Sigmoid colon (tissue), 7 donors: ENCODE results near the gene LSR. TPM values are rescaled to one million over a fixed set of nuclear protein-coding genes. Genes with fewer than 3 reads are reported as not detected.

Experiments
- DNase-seq: peaks from one replicate; pipeline ENCODE4 v3.0.0-alpha.2; 2019
- H3K27ac ChIP-seq, 4 donors: fragments of 200-600 bp; sonication (generic); one replicate each; pipeline ENCODE4 v1.5.1; 2016 to 2019; ENCODE audit warnings: mild to moderate bottlenecking in 1 of 4
- H3K27me3 ChIP-seq, 3 donors: fragments of 200-600 bp; sonication (generic); one replicate each; pipeline ENCODE4 v1.5.1; 2019; ENCODE audit warnings: mild to moderate bottlenecking in 1 of 3
- H3K36me3 ChIP-seq, 4 donors: fragments of 200-600 bp; sonication (generic); one replicate each; pipeline ENCODE4 v1.5.1; 2016 to 2019
- H3K4me1 ChIP-seq, 4 donors: fragments of 200-600 bp; sonication (generic); one replicate each; pipeline ENCODE4 v1.5.1; 2017 to 2019
- H3K4me3 ChIP-seq, 4 donors: fragments of 200-600 bp; sonication (generic); one replicate each; pipeline ENCODE4 v1.5.1; 2017 to 2019; ENCODE audit warnings: mild to moderate bottlenecking in 2 of 4, moderate library complexity in 1 of 4
- H3K9me3 ChIP-seq, 4 donors: fragments of 200-600 bp in 3 of 4; sonication (generic) in 3 of 4; one replicate each; pipeline versions ENCODE4 v1.5.1 to v1.6.1; 2013 to 2019
- EP300 ChIP-seq, 4 donors: sonication (generic); formaldehyde crosslinking; IDR thresholded peaks; one replicate each; pipeline ENCODE4 v1.6.1; 2017; ENCODE audit warnings: antibody characterized with exemption in 4 of 4
- POLR2A ChIP-seq, 2 donors: fragments of 450-650 bp; IDR thresholded peaks; one replicate each; pipeline ENCODE4 v1.6.1; 2016; ENCODE audit warnings: antibody characterized with exemption in 2 of 2, mild to moderate bottlenecking in 2 of 2, moderate library complexity in 2 of 2
- POLR2AphosphoS5 ChIP-seq, 4 donors: sonication (generic); formaldehyde crosslinking; IDR thresholded peaks; one replicate each; pipeline ENCODE4 v1.6.1; 2017; ENCODE audit warnings: antibody characterized with exemption in 4 of 4
- WGBS, 2 donors: extraction: QIAGEN DNeasy Blood & Tissue Kit; methylation state at CpG; one replicate each; pipeline ENCODE4 v1.1.7; 2013; 5-methylcytosine and 5-hydroxymethylcytosine counted together
- intact Hi-C: fragments of 100-400 bp; cut with DNase I; formaldehyde crosslinking; loops from one replicate; pipeline ENCODE4 v1.15.1; 2023
- polyA plus RNA-seq, 3 donors: library from polyadenylated mRNA; stranded (reverse); fragments of 200-250 nt; gene quantifications; one replicate each; pipeline ENCODE4 v1.2.3, GENCODE V29; 2013
- total RNA-seq, 4 donors: library from RNA; depleted of rRNA; stranded (reverse); fragments of >200 nt; gene quantifications; one replicate each; pipeline ENCODE4 v1.1.0, GENCODE V29; 2016
- TF ChIP-seq, protein P1 (sequence below), 4 experiments: fragments of 450-650 bp in 3 of 4; fragments of 200-600 bp in 1 of 4; IDR thresholded peaks; one replicate each; pipeline ENCODE4 v1.5.1; 2016 to 2019; ENCODE audit warnings: antibody characterized with exemption in 4 of 4, mild to moderate bottlenecking in 3 of 4, moderate library complexity in 2 of 4
- donor health status: healthy with polysubstance abuse.
- donor health status: Bipolar disorder and iron deficiency.
- donor health status: healthy.

The LSR gene
- total and polyA plus RNA-seq, 7 donors, result 0.68 to 218 (median 3.6) TPM

- H3K4me3 ChIP-seq, result no peak overlapping the region
- intact Hi-C loops, result no loop called here
- peaks cover 17 to 86% (median 38%) of the 10 kb centered on the region in 3 donors for H3K27me3 ChIP-seq
- no peak for TF ChIP-seq POLR2A (IDR thresholded peaks at IDR 0.05)
- TF ChIP-seq, protein P1, sequence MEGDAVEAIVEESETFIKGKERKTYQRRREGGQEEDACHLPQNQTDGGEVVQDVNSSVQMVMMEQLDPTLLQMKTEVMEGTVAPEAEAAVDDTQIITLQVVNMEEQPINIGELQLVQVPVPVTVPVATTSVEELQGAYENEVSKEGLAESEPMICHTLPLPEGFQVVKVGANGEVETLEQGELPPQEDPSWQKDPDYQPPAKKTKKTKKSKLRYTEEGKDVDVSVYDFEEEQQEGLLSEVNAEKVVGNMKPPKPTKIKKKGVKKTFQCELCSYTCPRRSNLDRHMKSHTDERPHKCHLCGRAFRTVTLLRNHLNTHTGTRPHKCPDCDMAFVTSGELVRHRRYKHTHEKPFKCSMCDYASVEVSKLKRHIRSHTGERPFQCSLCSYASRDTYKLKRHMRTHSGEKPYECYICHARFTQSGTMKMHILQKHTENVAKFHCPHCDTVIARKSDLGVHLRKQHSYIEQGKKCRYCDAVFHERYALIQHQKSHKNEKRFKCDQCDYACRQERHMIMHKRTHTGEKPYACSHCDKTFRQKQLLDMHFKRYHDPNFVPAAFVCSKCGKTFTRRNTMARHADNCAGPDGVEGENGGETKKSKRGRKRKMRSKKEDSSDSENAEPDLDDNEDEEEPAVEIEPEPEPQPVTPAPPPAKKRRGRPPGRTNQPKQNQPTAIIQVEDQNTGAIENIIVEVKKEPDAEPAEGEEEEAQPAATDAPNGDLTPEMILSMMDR (IDR thresholded peaks at IDR 0.05), result no peak
- TF ChIP-seq EP300 (IDR thresholded peaks at IDR 0.05), result no peak
- no peak for TF ChIP-seq POLR2AphosphoS5 (IDR thresholded peaks at IDR 0.05)
- DNase-seq, result no peak
- H3K4me1 ChIP-seq, result peaks cover 0 to 18% (median 7%) of the 10 kb centered on the region in 4 donors
- WGBS, 2 donors, result 78 to 88% methylated on average over 4 of the region's 4 CpGs
- no peaks in the 10 kb centered on the region for H3K36me3 ChIP-seq
- H3K27ac ChIP-seq, result no peak overlapping the region
- H3K9me3 ChIP-seq, result no peaks in the 10 kb centered on the region
Observed at GRCh38 chr19:35246466-35247092, 2.2 kb upstream of the LSR start.

GRCh38 chr19:35247526-35248309 is 1.1 kb upstream of the LSR start:
- 1 to 3% methylated on average over 42 of the region's 42 CpGs for WGBS, 2 donors

DNA sequence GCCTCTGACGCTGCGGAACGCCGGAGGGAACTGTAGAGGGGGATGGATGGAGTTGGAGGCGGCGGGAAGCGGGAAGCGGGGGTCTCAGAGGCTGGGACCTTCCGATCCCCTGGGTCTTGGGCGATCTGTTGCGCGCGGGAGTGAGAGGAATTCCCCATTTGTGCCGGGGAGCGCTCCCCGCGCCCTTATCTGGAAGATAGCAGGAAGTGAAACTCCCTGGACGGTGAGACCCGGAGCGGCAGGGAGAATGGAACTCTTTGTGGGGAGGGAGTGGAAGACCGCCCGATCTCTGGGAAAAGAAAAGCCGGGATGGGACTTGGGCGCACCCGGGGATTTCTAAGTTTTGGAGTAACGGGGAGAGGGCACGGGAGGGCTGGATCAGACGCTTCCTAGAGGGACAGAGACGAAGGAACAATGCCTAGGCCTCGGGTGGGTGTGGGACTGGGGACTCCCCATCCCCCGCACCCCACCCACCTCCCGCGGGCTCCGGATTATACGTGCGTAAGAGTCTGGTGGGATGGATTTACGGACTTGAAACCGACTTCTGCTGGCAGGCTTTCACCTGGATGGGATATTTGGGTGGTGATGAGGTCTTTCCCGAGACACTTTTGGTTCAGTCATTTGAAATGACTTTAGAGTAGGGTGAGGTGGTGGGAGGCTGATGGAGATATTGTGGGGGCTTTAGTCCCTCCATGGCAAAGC is 495 bp downstream of the LSR start:
- Histone ChIP-seq H3K4me1 (peaks cover 0 to 18% (median 7%) of the 10 kb centered on the region in 4 donors), H3K27me3 (peaks cover 17 to 82% (median 38%) of the 10 kb centered on the region in 3 donors), H3K36me3 (no peaks in the 10 kb centered on the region), H3K4me3 (peak overlapping the region; percentile 6 to 39 (median 37)), H3K9me3 (no peaks in the 10 kb centered on the region), H3K27ac (peak overlapping the region in 2 of 4 donors; percentile 34 to 66)
- intact Hi-C loops, result no loop called here
- TF ChIP-seq EP300 (IDR thresholded peaks at IDR 0.05) (no peak), POLR2AphosphoS5 (IDR thresholded peaks at IDR 0.05) (no peak), POLR2A (IDR thresholded peaks at IDR 0.05) (no peak)
- TF ChIP-seq, protein P1 (IDR thresholded peaks at IDR 0.05), result no peak
- DNase-seq, result peak; percentile 43
- WGBS, 2 donors, result 3 to 10% methylated on average over 39 of the region's 39 CpGs

More at GRCh38 chr19:35247526-35248309, 1.1 kb upstream of the LSR start:
- intact Hi-C loops, result no loop called here
- H3K36me3 ChIP-seq, result no peaks in the 10 kb centered on the region
- peaks cover 0 to 18% (median 7%) of the 10 kb centered on the region in 4 donors for H3K4me1 ChIP-seq
- peak overlapping the region in 3 of 4 donors; percentile 36 to 39 (median 38) for H3K4me3 ChIP-seq
- peak overlapping the region in 3 of 4 donors; percentile 1 to 68 (median 66) for H3K27ac ChIP-seq
- no peak for DNase-seq
- peaks cover 17 to 79% (median 38%) of the 10 kb centered on the region in 3 donors for H3K27me3 ChIP-seq
- H3K9me3 ChIP-seq, result no peaks in the 10 kb centered on the region
- TF ChIP-seq POLR2AphosphoS5 (IDR thresholded peaks at IDR 0.05) (peak in 1 of 4 donors; percentile 23), POLR2A (IDR thresholded peaks at IDR 0.05) (no peak), EP300 (IDR thresholded peaks at IDR 0.05) (no peak)
- TF ChIP-seq, protein P1 (IDR thresholded peaks at IDR 0.05), result peak in 1 of 4 experiments; percentile 23

DNA sequence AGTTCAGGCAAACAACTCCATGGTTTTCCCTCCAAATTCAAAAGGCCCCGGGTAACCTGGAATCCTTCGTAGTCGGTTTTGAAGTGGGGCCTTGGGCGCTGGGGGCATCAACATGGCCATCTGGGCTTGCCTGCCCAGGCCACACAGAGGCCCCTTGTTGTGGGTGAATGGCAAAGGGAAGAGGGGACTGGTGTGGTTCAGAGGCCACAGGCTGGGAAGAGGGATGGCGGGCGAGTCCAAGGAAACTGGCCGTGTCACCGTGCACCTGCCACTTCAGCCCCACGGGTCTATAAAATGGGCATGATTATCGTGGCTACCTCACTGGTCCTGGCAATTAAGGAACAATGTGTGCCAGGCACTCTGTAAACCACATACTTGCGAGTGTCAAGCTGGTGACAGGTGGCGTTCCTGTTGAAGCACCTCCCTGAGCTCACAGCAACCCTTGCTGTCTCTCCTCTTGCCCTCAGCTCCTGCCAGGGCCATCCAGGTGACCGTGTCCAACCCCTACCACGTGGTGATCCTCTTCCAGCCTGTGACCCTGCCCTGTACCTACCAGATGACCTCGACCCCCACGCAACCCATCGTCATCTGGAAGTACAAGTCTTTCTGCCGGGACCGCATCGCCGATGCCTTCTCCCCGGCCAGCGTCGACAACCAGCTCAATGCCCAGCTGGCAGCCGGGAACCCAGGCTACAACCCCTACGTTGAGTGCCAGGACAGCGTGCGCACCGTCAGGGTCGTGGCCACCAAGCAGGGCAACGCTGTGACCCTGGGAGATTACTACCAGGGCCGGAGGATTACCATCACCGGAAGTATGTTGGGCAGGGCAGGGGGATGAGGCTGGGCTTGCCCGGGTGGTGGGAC is 1.3 kb downstream of the LSR start:
- H3K27ac ChIP-seq, result no peak overlapping the region
- intact Hi-C loops, result no loop called here
- H3K4me1 ChIP-seq, result peaks cover 0 to 18% (median 7%) of the 10 kb centered on the region in 4 donors
- H3K4me3 ChIP-seq, result peak overlapping the region in 1 of 4 donors; percentile 36
- no peak for TF ChIP-seq POLR2AphosphoS5 (IDR thresholded peaks at IDR 0.05)
- no peaks in the 10 kb centered on the region for H3K9me3 ChIP-seq
- peak; percentile 57 for DNase-seq
- no peaks in the 10 kb centered on the region for H3K36me3 ChIP-seq
- WGBS, 2 donors, result 66 to 82% methylated on average over 34 of the region's 34 CpGs
- H3K27me3 ChIP-seq, result peaks cover 17 to 83% (median 45%) of the 10 kb centered on the region in 3 donors
